Common myeloid progenitor, CD34-positive (primary cell): Measurements from ENCODE around the gene GCSH.

ENCODE experiments used
- CTCF ChIA-PET: fragments of 350-600 bp; sonication (Branson Sonifier 250); formaldehyde crosslinking; loops from one replicate; lab custom pipeline; 2021; ENCODE audit warnings: antibody characterized with exemption; lab: Charles Lee
- POLR2A ChIA-PET: fragments of 350-600 bp; sonication (Branson Sonifier 250); formaldehyde crosslinking; loops from one replicate; lab custom pipeline; 2021; ENCODE audit warnings: antibody characterized with exemption; lab: Charles Lee
- DNase-seq, 3 donors: peaks; one replicate each; pipeline versions ENCODE4 v3.0.0 to v3.0.0-alpha.2; 2013
- H3K27ac ChIP-seq, 2 experiments: 1 replicate in 1 of 2; 2 replicates in 1 of 2; pipeline ENCODE4 v1.7.0; 2013; ENCODE audit warnings: inconsistent platforms in 2 of 2, low read length in 2 of 2, mild to moderate bottlenecking in 2 of 2, low read depth in 1 of 2, moderate library complexity in 1 of 2; ENCODE audit not compliant: severe bottlenecking in 2 of 2, insufficient read depth in 1 of 2, poor library complexity in 1 of 2
- H3K27me3 ChIP-seq, 5 experiments: replicated peaks in 2 of 5; 1 replicate in 3 of 5; 2 replicates in 2 of 5; pipeline versions ENCODE4 v1.6.1 to v1.7.0; 2013; ENCODE audit warnings: low read length in 4 of 5, mild to moderate bottlenecking in 2 of 5, moderate library complexity in 2 of 5, inconsistent platforms in 1 of 5; ENCODE audit not compliant: insufficient read depth in 5 of 5, control insufficient read depth in 4 of 5
- H3K36me3 ChIP-seq, 4 experiments: 1 replicate in 2 of 4; 2 replicates in 2 of 4; pipeline versions ENCODE4 v1.6.1 to v1.7.0; 2013; ENCODE audit warnings: low read length in 3 of 4, control low read depth in 1 of 4, mild to moderate bottlenecking in 1 of 4; ENCODE audit not compliant: control insufficient read depth in 4 of 4, insufficient read depth in 4 of 4
- H3K4me1 ChIP-seq, 4 experiments: 1 replicate in 3 of 4; 2 replicates in 1 of 4; pipeline versions ENCODE4 v1.6.1 to v1.7.1; 2013; ENCODE audit warnings: low read length in 3 of 4, mild to moderate bottlenecking in 3 of 4, control low read depth in 1 of 4, inconsistent platforms in 1 of 4, moderate library complexity in 1 of 4; ENCODE audit not compliant: control insufficient read depth in 4 of 4, insufficient read depth in 4 of 4; ENCODE audit errors: control extremely low read depth in 1 of 4
- H3K4me3 ChIP-seq, 7 experiments: 1 replicate in 4 of 7; 2 replicates in 3 of 7; pipeline versions ENCODE4 v1.5.1 to v1.7.0; 2013; ENCODE audit warnings: mild to moderate bottlenecking in 7 of 7, low read length in 6 of 7, moderate library complexity in 6 of 7, inconsistent platforms in 2 of 7, low read depth in 2 of 7, control low read depth in 1 of 7; ENCODE audit not compliant: insufficient read depth in 4 of 7, control insufficient read depth in 1 of 7; ENCODE audit errors: extremely low read depth in 1 of 7
- H3K9me3 ChIP-seq, 5 experiments: 1 replicate in 4 of 5; 2 replicates in 1 of 5; pipeline versions ENCODE4 v1.6.1 to v1.7.1; 2013; ENCODE audit warnings: low read length in 4 of 5, mild to moderate bottlenecking in 2 of 5, inconsistent platforms in 1 of 5, low read depth in 1 of 5, moderate library complexity in 1 of 5; ENCODE audit not compliant: control insufficient read depth in 4 of 5, insufficient read depth in 2 of 5; ENCODE audit errors: control extremely low read depth in 1 of 5
- WGBS: methylation state at CpG from one replicate; pipeline ENCODE4 v1.1.5; 2013; ENCODE audit not compliant: insufficient coverage; 5-methylcytosine and 5-hydroxymethylcytosine counted together

The GCSH gene

GRCh38 chr16:81136390-81137335 is 40.5 kb upstream of the GCSH start:
- Histone ChIP-seq H3K27me3 (no peaks in the 10 kb centered on the region), H3K9me3 (no peaks in the 10 kb centered on the region), H3K4me1 (no peaks in the 10 kb centered on the region), H3K36me3 (no peaks in the 10 kb centered on the region), H3K27ac (no peak overlapping the region), H3K4me3 (no peak overlapping the region)
- POLR2A ChIA-PET, result no interaction called here
- 76% methylated on average over 9 of the region's 12 CpGs for WGBS
- no peak for DNase-seq
- CTCF ChIA-PET, result interaction anchor here (1.4 kb wide), 1 partner anchor 11 kb away, joined by 3 read pairs; no protein-coding TSS in a partner anchor

DNA sequence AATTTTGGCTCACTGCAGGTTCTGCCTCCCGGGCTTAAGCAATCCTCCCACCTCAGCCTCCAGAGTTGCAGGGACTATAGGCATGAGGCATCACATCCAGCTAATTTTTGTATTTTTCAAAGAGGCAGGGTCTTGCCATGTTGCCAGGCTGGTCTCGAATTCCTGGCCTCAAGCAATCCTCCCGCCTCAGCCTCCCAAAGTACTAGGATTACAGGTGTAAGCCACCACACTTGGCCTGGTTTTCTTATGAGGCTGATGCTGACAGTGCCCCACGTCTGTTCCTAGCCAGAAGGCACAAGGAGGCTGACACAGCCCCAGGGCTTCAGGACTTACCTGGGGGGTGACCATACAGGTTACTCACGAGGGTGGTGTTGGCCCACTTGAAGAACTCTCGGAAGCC is 33.9 kb upstream of the GCSH start:
- Histone ChIP-seq H3K27ac (no peak overlapping the region), H3K27me3 (no peaks in the 10 kb centered on the region), H3K36me3 (no peaks in the 10 kb centered on the region), H3K4me3 (no peak overlapping the region), H3K4me1 (no peaks in the 10 kb centered on the region), H3K9me3 (no peaks in the 10 kb centered on the region)
- no peak for DNase-seq
- ChIA-PET CTCF (no interaction called here), POLR2A (no interaction called here)
- 95% methylated on average over 5 of the region's 6 CpGs for WGBS

- CTCF ChIA-PET, result no interaction called here
- no peak overlapping the region for H3K27ac ChIP-seq
- WGBS, result 97% methylated on average over 13 of the region's 16 CpGs
- H3K4me3 ChIP-seq, result no peak overlapping the region
- DNase-seq, result no peak
- no peaks in the 10 kb centered on the region for H3K4me1 ChIP-seq
- POLR2A ChIA-PET, result no interaction called here
- H3K9me3 ChIP-seq, result no peaks in the 10 kb centered on the region
- no peaks in the 10 kb centered on the region for H3K27me3 ChIP-seq
- H3K36me3 ChIP-seq, result no peaks in the 10 kb centered on the region
Measured at GRCh38 chr16:81128726-81129524, 32.7 kb upstream of the GCSH start.

DNA sequence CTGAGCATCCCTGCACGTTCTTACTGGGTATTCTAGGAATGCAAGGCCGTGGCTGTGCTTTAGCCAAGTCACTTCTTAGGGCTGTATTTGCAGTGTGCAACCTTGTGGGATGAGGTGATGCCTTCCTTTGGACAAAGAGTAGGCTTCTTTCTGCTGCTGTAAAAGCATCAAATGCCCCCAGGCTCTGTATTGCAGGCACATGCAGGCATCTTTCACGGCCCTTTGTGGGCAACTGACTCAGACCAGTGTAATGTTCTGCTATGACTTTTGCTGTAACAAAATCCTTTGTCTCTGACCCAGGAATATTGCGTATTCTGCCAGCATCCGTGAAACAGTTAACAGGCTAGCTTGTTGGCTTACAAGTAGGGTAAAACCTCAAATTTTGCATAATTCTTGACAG is 30.9 kb upstream of the GCSH start:
- H3K4me3 ChIP-seq, result no peak overlapping the region
- CTCF ChIA-PET, result no interaction called here
- WGBS, result 88% methylated on average over 4 of the region's 5 CpGs
- no peaks in the 10 kb centered on the region for H3K9me3 ChIP-seq
- H3K27ac ChIP-seq, result no peak overlapping the region
- H3K36me3 ChIP-seq, result no peaks in the 10 kb centered on the region
- no peak for DNase-seq
- no peaks in the 10 kb centered on the region for H3K4me1 ChIP-seq
- H3K27me3 ChIP-seq, result no peaks in the 10 kb centered on the region
- POLR2A ChIA-PET, result no interaction called here

- 90% methylated on average over 13 of the region's 17 CpGs for WGBS
- Histone ChIP-seq H3K4me1 (no peaks in the 10 kb centered on the region), H3K9me3 (no peaks in the 10 kb centered on the region), H3K27ac (no peak overlapping the region), H3K27me3 (peaks cover 0 to 2% (median 0%) of the 10 kb centered on the region in 5 experiments), H3K4me3 (no peak overlapping the region), H3K36me3 (no peaks in the 10 kb centered on the region)
- POLR2A ChIA-PET, result no interaction called here
- DNase-seq, result no peak
- CTCF ChIA-PET, result no interaction called here
Measured at GRCh38 chr16:81123092-81123852, 27.1 kb upstream of the GCSH start.

DNA sequence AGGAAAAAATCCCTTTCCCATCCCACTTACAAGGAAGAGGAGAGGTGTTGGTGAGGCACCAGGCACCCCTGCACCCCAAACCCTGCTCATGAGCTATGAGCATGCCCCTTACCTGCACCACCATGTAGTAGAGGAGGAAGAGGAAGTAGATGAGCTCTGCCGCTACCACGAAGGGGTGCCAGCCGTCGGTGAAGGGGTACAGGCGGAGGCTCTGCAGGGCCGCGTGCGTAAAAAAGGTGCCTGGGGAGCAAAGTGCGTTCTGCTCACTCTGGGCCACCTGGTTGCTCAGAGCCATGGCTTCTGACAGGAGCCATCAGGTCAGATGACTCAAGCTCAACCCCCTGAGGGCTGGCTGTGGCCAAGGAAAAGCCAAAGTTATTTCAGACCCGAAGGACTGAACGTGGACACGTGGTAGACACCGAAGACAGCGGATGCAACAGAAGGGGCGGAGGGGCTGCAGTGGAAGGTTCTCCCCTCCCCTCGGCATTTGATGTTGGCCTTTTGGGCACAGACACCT is 25.3 kb upstream of the GCSH start:
- Histone ChIP-seq H3K9me3 (no peaks in the 10 kb centered on the region), H3K36me3 (no peaks in the 10 kb centered on the region), H3K4me1 (no peaks in the 10 kb centered on the region), H3K4me3 (no peak overlapping the region), H3K27me3 (peaks cover 0 to 2% (median 0%) of the 10 kb centered on the region in 5 experiments), H3K27ac (no peak overlapping the region)
- WGBS, result 88% methylated on average over 11 of the region's 16 CpGs
- ChIA-PET CTCF (no interaction called here), POLR2A (no interaction called here)
- no peak for DNase-seq
